NCI-H2196 treated with DMSO at 0.1 percent for 48 hours (cell line): Measurements from ENCODE around the gene DNMT1.

Experiments
- DNase-seq: peaks from one replicate; lab custom pipeline; 2025; ENCODE audit not compliant: unreplicated experiment; lab: John Stamatoyannopoulos, UW

Gene DNMT1

DNA sequence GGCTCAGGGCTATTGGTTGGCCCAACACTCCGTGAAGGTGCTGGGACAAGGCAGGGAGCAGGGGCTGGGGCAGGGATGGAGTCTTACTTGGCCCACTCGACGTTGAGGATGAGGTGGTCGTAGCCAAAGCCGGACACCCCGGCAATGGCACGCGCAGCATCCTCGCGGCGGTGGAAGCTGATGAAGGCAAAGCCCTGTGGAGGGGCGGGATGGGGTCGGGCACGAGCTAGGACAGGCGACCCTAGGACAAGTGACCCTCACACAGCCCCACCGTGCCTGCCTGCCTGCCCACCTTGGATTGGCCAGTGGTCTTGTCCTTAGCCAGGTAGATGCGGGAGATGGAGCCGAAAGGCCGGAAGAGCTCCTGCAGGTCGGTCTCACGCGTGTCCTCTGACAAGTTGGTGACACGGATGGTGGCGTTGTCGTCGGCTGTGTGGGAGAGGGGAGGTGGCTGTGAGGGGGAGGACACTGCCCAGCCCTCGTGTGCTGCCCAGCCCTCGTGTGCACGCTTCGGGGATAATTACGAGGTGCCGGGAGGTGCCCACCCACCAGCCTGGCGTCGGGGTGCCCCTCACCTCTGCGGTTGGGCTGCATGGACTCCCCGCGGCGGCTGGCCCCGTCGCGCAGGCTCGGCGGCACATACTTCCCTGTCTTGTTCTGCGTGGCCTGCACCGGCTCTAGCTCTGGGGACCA, 79.2 kb downstream of the DNMT1 start:
- no peak for DNase-seq

DNA sequence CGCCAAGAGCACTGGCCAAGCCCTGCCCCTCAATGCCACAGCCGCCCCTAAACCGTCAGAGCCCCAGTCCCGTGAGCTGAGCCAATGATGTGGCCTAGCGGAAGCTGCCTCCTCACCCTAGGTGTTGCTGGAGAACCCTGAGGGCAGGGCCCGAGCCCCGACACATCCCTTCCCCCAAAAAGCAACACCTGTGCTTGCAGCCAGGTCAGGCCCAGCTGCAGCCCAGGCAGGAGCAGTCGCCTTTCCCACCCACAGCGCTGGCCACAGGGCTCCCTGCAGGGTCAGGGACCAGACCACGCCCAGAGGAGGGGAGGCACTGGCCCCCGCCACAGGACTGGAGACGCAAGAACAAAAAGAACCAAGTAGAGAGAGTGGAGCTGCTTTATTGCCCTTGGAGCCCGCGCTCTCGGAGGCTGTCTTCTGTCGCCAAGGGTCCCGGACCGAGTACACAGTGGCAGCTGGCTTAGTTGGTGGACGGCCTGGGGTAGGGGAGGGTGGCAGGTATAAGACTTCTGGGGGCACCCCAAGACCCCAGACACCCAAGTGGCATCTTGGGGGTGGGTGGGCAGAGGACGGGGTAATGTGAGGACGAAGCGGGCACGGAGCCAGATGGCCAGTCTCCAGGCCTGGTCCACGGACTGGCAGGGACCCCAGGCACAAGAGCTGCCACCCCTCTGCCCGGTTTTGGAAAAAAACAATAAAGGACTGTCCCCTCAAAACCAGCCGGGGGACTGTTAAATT, 79.9 kb downstream of the DNMT1 start:
- no peak for DNase-seq

- no peak for DNase-seq
These were observed 80.6 kb downstream of the DNMT1 start for GRCh38 chr19:10113964-10114650.

- no peak for DNase-seq
These were observed 81.2 kb downstream of the DNMT1 start for GRCh38 chr19:10113592-10113963.

GRCh38 chr19:10112895-10113591, 81.7 kb downstream of the DNMT1 start:
- DNase-seq, result no peak

DNA sequence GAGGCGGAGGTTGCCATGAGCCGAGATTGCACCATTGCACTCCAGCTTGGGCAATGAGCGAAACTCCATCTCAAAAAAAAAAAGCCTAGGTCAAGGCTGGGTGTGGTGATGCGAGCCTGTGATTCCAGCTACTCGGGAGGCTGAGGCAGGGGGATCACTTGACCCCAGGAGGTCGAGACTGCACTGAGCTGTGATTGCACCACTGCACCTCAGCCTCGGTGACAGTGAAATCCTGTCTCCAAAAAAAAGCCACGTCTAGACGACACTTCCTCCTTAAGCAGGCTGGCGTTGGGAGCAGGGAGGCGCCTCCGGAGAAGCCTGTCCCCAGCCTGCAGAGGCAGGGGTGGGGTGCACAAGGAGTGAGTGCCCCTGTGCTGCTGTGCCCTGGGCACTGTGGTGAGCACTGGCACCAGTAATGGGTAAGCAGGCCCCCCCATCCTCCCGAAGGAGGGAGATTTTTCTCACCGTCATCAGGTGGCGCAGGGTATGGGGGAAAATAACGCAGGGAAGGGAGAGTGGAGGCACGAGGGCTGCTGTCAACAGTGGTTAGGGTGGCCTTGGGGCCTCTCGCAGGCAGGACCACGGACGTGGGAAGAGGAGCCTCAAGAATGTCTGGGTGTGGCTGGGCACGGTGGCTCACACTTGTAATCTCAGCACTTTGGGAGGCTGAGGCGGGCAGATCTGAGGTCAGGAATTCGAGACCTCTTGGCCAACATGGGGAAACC, 82.6 kb downstream of the DNMT1 start:
- DNase-seq, result no peak

GRCh38 chr19:10111405-10111811, 83.3 kb downstream of the DNMT1 start, which contains the start of gene P2RY11:
Gene P2RY11, plus strand, starts transcription at chr19:10111693. Its CDS starts 29 bp downstream, at chr19:10111722.
- DNase-seq, result no peak

DNA sequence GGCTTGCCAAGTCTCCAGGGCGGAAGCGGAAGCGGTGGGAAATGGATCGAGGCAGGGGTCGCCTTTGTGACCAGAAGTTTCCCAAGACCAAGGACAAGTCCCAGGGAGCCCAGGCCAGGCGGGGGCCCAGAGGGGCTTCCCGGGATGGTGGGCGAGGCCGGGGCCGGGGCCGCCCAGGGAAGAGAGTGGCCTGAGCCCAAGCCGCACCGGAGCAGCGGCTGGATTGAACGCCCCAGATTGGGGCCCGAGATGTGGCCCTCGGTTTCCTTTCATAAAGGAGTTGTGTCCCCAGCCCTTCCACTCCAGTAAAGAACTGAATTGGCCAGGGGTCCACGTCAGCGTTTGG, 83.8 kb downstream of the DNMT1 start:
- DNase-seq, result no peak

GRCh38 chr19:10110076-10110971, 84.4 kb downstream of the DNMT1 start:
- DNase-seq, result no peak

- no peak for DNase-seq
These were observed 85.2 kb downstream of the DNMT1 start for GRCh38 chr19:10109528-10109927.

GRCh38 chr19:10107817-10108367, 86.9 kb downstream of the DNMT1 start:
- DNase-seq, result no peak

- DNase-seq, result no peak
These were observed 87.5 kb downstream of the DNMT1 start for GRCh38 chr19:10107254-10107653.

DNA sequence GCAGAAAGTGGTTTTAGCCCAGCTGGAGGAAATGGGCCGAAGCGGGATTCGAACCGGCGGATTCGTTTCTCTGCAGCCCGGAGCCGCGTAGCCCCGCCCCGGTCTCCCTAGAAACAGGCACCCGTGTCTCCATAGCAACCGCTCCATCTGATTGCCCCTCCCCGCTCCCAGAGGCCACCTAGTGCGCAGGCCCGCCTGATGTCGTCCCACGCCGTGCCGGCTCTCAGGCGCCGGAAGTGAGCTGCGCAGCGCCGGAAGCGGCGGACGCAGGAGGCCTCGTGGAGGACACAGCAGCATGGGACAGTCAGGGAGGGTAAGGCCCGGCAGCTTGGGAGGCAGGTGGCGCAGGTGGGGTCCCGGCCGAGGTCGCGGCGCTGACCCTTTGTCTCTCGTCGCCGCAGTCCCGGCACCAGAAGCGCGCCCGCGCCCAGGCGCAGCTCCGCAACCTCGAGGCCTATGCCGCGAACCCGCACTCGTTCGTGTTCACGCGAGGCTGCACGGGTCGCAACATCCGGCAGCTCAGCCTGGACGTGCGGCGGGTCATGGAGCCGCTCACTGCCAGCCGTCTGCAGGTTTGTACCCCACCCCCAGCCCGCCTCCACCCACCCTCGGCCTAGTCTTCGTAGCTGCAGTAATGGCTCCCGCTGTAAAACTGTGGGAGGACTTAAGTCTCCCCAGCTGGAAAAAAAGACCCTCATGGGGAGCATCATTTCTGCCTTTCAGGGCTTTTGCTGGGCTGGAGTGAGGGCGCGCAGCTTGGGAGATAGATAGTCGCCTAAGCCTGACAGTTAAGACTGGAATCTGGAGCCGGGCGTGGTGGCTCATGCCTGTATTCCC, 88.4 kb downstream of the DNMT1 start, which contains the start of gene PPAN:
Gene PPAN (plus strand): TSS at position 263 of the 837 bp plus-strand sequence. CDS start 33 bp downstream, at position 296.
- DNase-seq, result peak; percentile 97

DNA sequence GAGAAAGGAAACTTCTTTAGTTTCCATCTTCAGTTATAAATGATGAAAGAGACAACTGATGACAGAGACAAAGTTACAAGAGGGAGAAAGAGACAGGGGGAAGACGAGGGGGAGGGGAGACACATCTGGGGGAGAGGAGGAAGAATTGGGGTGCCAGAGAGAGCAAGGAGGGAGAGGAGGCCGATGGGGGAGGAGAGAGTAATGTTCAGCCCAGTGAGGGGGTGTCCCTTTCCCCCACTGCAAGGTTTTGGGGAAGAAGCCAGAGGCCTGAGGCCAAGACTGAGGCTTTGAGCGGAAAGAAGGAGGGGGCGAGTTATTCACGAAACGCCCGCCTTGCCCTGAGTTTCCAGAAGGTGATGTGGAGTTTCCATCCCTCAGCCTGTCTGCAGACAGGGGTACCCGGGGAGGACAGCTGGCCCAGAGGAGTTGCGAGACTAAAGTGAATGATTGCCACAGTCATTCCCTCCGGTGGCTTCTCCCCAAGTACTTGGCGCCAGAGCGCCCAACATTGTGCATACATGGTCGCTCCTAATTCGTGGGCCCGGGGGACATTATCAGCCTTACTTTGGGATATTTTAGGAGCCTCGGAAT, 89.1 kb downstream of the DNMT1 start:
- DNase-seq, result no peak

DNA sequence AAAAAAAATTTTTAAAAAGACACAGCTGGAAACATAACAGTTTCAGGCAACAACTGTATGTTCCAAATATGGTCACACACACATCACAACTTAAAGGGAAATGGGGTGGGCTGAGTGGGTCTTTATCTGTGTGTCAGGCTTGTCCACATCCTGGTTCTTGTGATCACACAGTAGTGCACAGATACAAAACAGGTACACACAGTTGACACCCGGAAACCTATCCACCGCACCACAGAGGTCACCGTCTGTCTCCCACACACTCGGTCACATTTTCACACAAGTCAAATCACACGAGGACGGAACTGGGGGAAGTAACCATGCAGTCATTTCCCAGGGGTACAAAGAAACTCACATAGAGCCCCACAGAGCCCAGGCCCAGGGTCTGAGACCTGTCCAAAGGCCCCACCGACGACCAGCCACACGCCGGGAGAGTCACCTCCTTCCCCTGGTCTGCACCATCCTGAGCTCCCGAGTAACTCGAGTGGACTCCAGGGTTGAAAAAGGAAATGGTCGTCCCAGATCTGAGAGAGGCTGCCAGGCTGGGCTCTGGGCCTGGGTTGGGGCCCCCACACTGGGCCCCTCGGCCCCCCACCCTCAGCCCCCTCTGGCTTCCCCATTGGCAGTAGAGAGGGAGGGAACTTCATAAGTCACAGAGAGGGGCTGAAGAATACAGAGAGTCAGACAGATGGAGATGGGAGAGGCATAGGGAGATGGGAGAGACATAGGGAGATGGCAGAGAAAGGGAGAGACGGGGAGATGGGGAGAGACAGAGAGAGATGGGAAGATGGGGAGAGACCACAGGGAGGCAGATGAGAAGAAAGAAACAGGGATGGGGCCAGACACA, 89.9 kb downstream of the DNMT1 start:
- no peak for DNase-seq

GRCh38 chr19:10104130-10104513, 90.6 kb downstream of the DNMT1 start:
- no peak for DNase-seq

GRCh38 chr19:10102787-10103236, 91.9 kb downstream of the DNMT1 start:
- DNase-seq, result no peak
